GM19467 (cell line): ENCODE results near the gene PHF2.

Experiments
- ATAC-seq: cut with Tn5 transposase; IDR thresholded peaks from one replicate; pipeline ENCODE4 v1.9.1; 2021; ENCODE audit warnings: mild to moderate bottlenecking, moderate library complexity; ENCODE audit not compliant: unreplicated experiment

Gene PHF2

DNA sequence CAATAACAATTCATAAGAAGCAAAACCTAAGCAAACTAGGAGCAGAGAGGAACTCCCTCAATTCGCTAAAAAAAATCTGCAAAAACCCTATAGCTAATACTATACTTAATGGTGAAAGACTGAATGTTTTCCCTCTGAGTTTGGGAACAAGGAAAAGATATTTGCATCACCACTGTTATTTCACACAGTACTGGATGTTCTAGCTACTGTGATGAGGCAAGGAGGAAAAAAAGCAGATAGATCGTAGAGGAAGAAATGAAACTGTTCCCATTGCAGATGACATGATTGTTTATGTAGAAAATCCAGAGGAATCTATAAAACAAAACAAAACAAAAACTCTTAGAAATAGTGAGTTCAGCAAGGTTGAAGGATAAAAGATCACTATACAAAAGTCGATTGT, 116.7 kb downstream of the PHF2 start:
- no peak for ATAC-seq

DNA sequence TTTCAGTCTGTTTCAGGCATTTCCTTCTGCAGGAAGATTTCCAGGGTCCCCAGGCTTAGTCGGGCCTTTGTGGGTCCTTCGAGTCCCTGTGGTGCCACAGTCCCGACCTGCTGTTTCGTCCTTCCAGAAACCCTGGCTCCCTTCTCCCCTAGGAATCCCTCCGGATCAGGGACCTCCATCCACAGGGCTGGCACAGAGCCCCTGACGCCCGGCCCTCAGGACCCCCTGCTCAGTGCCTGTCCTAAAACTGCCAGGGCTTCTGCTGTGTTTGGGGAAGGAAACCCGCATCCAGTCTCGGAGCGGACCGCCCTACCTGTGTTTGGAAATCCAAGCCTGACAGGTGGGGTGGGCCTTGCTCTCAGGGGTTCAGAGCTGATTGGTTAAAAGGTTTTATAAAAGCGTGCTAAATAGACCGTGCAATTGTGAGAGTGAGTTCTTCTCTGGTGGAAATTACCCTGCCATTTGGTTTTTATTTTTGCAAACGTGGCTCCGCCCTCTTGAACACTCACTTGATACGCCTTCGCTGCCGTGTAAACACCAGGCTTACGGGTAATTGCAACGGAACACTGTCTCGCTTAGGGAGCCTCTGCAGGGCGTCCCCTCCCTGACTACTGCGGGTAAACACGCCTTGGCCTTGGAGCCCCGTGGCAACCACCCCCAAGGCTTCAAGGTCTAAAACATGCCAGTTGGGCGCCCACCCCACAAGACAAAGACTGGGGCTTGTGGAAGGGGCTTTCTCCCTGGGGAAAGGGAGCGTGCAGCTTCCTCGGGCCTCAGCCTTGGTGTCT, 121.2 kb downstream of the PHF2 start:
- no peak for ATAC-seq

DNA sequence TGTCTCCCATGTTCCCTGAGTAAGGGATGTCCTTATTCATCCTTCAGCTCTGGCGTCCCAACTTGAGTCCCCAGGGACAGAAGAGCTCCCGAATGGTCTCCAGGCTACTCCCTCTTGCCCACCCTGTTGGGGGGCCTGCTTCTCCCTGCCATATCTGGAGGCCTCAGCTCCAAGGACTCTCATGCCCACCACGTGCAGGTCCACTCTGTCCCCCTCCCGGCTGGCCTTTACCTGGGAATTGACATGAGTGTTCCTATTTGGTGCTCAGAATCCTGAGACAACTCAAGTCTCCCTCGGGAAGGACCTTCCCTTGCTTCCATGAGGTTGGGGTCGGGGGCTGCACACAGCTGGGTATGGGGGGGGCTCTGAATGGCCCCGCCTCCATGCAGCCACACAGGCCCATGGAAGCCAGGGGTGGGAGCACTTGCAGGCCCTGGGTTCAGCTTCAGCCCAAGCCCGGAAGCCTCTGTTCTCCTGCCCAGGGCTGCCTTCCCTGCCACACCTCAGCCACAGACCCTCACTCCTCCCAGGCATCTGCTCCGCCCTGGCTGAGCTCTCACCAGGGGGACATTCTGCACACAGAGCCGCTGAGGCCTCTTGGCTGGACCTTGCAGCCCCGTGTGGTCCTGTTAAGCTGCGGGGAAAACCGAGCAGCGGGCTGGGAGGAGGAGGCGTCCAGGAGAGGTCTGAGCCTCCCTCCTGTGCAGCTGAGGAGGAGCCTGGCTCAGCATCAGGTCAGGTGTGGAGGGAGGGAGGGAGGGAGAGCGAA, 121.9 kb downstream of the PHF2 start:
- ATAC-seq: no peak

DNA sequence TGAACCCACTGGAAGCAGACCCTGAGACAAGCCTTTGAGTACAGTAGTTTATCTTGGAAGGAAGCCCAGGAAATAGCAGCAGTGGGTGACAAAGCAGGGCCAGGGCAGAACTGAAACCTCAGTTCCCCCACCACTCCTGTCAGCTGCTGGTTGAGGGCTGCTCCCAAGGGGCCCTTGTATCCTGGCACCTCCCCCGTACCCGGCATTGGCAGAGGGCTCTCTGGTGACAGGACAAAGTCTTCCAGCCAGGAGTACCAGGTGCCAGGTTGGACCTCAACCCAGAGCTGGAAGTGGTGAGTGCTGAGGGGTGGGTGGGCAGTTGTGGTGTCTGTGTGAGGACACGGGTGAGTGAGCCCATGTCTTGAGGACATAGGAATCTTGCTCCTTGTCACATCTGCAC, 123.3 kb downstream of the PHF2 start:
- no peak for ATAC-seq

DNA sequence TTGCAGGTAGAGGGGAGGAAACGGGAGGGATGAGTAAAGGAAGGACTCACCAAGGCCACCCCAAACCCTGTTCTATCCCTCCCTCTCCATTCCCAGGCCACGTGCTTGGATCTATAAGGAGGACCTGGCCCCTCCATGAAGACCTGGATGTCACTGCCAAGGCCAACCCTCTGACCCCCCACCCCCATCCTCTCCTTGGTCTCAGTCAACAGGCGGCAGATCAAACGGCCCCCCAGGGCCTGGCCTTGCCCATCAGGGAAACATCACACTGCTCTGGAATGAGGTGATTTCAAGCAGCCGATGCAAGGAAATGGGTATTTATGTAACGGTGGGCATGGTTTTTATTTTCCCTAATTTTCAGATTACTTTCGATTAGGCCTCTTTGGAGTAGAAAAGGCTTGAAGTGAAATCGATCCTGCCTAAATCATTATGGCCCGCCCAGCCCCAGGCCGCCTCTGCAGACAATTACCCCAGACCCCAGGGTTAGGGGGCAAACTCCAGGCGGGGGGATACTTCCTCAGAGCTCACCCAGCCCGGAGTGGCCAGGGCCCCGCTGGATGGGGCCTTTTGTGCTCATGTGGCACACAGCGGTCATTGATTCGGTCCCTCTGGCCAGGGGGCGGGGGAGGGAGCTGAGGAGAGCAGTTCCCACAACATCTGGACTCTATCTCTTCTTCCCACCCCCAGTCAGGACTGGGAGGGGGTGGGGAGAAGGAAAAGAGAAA, 125.3 kb downstream of the PHF2 start:
- ATAC-seq: no peak

DNA sequence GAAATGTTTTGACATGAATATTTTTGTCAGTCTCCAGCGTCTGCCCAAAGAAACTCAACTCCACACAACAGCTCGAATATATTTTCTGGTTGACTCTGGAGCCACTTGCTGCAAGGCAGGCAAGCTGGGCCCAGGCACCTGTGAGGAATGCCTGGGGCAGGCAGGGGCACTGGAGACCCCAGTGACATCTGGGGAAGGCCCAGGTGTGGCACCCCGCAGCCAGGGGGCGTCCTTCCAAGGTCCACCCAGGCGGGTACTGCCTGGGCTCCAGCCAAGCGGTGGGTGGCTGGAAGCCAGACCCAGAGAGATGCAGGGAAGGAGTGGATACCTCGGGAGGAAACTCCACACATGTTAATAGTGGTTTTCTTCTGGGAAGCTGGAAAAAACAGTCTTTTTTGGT, 125.9 kb downstream of the PHF2 start:
- ATAC-seq: no peak

DNA sequence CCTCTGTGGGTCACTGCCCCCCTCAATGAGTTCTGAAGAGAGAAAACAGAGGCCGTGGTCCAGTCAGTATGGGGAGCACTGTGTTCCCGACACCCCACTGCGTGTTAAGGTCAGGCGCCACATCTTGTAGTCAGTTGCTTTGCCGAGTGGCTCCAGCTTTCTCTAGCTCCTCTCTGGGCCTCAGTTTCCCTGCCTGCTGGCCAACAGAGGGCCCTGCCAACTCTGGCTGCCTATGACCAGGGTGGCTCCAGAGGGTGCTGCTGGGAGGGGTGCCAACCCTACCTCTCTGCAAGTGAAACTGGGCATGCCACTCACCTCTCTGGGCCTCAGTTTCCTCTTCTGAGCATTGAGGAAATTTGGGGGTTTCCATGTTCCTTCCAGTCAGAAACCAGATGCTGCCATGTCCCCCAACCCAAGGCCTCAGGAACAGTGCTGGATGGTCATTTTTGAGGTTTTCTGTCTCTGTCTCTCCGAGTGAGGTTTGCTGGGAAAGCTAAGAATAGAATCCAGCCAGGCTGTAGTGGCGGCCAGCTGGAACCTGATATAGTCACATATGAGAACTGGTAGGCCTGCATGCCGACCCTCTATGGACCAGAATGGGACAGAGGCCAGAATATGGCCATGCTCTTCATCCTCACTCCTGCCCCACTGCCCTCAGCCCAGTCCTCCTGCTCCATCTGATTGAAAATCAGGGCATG, 132.1 kb downstream of the PHF2 start:
- no peak for ATAC-seq

DNA sequence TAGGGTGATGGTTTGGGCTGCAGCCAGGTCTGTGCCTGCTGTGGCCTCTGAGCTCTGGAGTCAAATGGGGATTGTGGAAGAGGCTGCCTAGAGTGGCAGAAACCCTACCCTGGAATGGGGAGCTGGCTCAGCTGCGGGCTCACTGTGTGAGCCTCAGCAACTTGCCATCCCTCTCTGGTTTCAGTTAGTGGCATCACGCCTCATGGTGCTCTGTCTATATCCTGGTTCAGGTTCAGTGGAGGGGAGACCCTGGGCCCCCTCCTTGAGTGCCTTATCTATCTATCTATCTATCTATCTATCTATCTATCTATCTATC, 132.6 kb downstream of the PHF2 start:
- ATAC-seq: no peak

DNA sequence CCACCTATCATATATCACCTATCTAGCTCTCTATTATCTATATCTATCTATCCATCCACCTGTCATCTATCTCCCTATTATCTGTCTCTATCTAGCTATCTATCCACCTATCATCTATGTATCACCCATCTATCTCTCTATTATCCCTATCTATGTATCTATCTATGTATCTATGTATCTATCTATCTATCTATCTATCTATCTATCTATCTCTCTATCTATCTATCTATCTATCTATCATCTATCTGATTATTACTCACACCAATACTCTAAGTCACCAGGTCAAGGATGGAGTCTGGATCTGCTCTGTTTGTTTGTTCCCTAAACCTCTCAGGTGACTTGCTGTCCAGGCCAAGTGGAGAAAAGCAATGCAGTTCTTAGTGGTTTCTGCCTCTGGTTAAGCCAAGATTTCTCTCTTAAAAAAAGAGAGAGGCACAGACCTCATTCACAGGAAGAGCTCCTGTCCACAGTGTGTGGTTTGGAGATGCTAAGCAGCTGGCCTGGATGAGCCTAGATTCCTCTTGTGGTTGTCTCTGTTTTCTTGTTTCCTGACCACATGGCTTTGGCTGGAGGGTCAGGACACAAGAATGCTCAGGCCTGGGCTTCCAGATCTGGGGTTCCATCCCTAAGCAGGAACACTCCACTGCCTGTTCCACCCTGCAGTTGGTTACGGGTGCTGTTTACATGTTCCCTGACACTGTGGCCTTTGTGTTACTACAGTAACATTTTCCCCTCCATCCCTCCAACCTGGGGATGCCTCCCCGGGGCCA, 133.4 kb downstream of the PHF2 start:
- ATAC-seq: no peak

DNA sequence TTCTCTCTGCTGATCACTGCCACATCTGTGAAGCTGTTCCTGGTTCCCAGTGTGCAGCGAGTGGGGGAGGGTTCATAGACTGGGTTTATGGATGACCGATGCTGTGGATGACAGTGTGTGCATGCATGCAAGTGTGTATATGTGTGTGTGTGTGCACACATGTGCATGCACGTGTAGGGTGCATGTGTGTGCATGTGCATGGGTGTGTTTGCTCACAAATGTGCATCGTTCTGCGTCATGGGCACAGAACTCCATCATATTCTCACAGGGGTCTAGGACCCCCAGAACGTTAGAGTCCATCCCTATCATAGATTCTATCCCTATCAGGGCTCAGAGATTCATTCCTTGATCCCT, 134.0 kb downstream of the PHF2 start:
- no peak for ATAC-seq

DNA sequence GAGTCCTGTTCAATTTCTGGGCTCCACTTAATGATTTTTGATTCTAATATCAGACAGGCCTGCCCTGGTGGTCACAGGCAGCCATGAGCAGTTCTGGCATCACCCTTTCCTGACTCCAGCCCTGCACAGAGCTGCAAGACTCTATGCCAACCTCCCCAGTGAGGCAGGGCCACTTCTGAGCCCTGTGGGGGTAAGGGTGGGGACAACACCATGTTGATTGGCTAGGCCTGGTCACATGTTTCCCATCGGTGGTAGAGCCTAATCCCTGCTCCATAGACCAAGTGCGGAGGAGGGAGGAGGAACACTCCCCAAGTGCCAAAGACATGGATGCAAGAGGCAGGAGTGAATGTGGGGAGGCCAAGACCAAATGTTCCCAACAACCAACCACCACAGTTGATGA, 134.6 kb downstream of the PHF2 start:
- ATAC-seq: no peak

DNA sequence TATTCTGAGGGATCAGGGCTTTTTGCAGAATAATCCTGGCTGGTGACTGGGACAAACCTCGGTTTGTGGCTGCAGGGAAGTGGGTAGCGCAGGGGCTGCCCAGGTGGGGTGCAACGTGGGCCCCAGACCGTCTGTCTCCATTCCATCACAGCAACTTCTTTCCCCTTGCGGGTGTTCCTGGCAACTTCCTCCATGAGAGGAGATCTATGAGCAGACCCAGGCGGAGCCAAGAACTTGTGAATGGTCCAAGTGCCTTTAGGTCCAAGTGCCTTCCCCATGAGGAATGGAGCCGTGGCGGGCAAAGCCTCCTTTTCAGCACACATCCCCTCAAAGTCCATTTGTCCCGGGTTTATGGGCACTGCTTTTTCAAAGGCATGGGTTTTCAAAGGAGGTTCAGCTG, 136.5 kb downstream of the PHF2 start:
- no peak for ATAC-seq

DNA sequence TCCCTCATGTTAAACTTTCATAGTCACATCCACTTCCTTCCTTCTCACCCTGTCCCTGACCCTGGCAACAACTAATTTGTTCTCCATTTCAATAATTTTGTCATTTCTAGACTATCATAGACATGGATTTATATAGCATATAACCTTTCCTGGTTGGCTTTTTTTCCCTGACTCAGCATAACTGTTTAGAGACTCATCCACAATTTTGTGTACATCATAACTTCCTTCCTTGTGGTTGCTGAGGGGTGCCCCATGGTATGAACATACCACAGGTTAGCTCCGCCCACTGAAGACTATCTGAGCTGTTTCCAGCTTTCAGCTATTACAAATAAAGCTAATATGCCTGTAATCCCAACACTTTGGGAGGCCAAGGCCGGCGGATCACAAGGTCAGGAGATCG, 137.3 kb downstream of the PHF2 start:
- ATAC-seq: no peak

DNA sequence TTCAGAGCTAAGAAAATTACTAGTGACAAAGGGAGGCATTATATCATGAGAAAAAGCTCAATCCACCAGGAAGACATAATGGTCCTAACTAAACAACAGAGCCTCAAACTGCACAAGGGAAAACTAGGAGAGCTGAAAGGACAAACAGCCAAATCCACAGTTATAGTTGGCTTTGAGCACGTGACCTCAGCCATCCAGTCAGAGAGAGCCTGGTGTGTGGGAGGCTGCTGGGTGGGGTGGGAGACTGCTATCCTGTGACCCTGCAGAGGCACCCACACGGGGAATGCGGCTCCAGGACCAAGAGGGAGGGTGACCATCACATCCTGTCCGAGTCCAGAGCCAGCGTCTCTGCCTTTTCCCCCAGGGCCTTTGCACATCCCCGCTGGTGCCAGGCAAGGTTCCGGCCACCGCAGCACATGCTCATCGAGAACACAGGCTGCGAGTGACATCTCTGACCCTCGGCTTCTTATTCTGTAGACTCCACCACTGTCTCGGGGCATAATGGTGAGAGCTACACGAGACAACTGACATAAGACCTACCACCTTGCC, 145.1 kb downstream of the PHF2 start:
- ATAC-seq: no peak

DNA sequence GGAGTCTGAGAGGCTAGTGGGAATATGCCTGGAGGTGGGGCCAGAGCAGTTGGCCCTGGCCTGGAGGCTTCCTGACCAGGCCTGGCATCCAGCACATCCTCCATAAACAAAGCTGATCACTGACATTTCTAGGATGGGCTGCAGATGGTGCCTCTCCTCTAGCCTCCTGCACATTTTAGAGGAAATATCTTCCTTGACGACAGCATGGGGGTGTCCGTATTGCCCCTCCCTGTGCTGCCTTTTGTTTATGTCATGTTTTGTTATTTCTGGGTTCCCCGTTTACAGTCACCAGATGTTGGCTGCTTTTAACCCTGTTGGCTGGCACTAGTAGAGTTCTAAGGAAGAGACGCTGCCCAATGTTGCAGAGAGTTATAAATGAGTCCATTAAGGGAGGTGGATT, 148.5 kb downstream of the PHF2 start:
- ATAC-seq: no peak

DNA sequence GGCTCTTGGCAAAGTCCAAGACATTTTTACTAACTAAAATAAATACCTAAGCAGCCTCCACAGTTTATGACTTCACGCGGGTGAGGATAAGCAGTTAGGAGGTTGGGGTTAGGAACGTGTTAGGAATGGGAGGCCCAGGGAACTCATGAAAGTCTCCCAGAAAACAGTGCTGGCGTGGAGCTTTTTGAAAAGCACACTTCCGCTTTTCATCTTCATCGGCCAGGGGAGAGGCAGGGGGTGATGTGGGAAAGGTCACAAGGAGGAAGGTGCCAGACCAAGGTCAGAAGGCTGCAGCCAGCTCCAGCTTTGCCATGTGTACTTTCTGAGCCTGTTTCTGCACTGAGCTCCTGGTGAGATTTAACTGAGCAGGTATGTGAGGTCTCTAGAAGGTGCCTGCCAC, 149.0 kb downstream of the PHF2 start:
- ATAC-seq: no peak

DNA sequence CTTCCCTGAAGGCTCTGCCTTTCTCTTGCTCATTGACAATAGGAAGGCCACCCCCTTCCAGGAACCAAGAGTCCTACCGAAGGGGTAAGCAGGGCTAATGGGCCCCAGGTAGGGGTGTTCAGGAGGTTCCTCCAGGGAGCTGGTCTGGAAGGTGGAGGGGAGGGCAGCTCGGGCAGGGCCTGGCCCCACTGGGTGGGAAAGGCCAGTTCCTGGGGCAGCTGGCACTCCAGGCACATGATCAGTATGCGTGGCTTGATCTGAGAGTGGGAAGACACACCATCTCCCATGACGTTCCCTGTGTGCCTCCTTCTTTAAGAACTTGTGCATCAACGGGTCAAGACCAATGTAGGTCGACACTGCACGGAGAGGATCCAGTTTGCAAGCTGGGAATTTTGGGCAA, 149.8 kb downstream of the PHF2 start:
- no peak for ATAC-seq
